Hindlimb muscle (tissue), 1 donor: Measurements from ENCODE around the gene TRAF3IP1. TPM values are rescaled to one million over a fixed set of nuclear protein-coding genes. Genes with fewer than 3 reads are reported as not detected.
"Not testable (repeated sequence)": the region's sequence is repeated elsewhere in the genome, so short reads cannot be mapped to it uniquely, and the experiment has no call there.

Experiments
- DNase-seq: peaks from one replicate; pipeline ENCODE4 v3.0.0-alpha.2; 2013
- polyA plus RNA-seq: library from polyadenylated mRNA; unstranded; fragments of 120-200 nt; gene quantifications from one replicate; pipeline ENCODE4 v1.2.1, GENCODE V29; 2013; ENCODE audit not compliant: insufficient read length

The TRAF3IP1 gene
- polyA plus RNA-seq, 1 donor: 9.3 TPM

GRCh38 chr2:238381341-238382115 lies 61.2 kb downstream of the TRAF3IP1 start:
- no peak for DNase-seq

- DNase-seq: no peak
Measured at GRCh38 chr2:238382381-238382781, 62.1 kb downstream of the TRAF3IP1 start.

- DNase-seq: no peak
Measured at GRCh38 chr2:238383135-238383534, 62.8 kb downstream of the TRAF3IP1 start.

GRCh38 chr2:238383743-238384380 lies 63.5 kb downstream of the TRAF3IP1 start:
- no peak for DNase-seq

- DNase-seq: no peak
Measured at GRCh38 chr2:238387332-238387731, 67.0 kb downstream of the TRAF3IP1 start.

- no peak for DNase-seq
Measured at GRCh38 chr2:238388794-238389193, 68.5 kb downstream of the TRAF3IP1 start.

GRCh38 chr2:238389988-238390589 lies 69.8 kb downstream of the TRAF3IP1 start:
- DNase-seq: no peak

- DNase-seq: no peak
Measured at GRCh38 chr2:238391042-238391689, 70.8 kb downstream of the TRAF3IP1 start.

GRCh38 chr2:238396663-238397062 lies 76.3 kb downstream of the TRAF3IP1 start:
- no peak for DNase-seq

GRCh38 chr2:238397356-238397755 lies 77.0 kb downstream of the TRAF3IP1 start:
- DNase-seq: no peak

- DNase-seq: no peak
Measured at GRCh38 chr2:238398577-238398976, 78.3 kb downstream of the TRAF3IP1 start.

- DNase-seq: no peak
Measured at GRCh38 chr2:238399094-238399493, 78.8 kb downstream of the TRAF3IP1 start.

GRCh38 chr2:238401551-238401950 lies 81.2 kb downstream of the TRAF3IP1 start:
- DNase-seq: no peak

- no peak for DNase-seq
Measured at GRCh38 chr2:238403632-238404405, 83.5 kb downstream of the TRAF3IP1 start.

- no peak for DNase-seq
Measured at GRCh38 chr2:238404406-238405216, 84.3 kb downstream of the TRAF3IP1 start.

GRCh38 chr2:238405217-238405555 lies 84.9 kb downstream of the TRAF3IP1 start:
- DNase-seq: not testable (repeated sequence)

GRCh38 chr2:238406221-238406997 lies 86.1 kb downstream of the TRAF3IP1 start:
- no peak for DNase-seq

- DNase-seq: no peak
Measured at GRCh38 chr2:238406998-238407285, 86.6 kb downstream of the TRAF3IP1 start.

- no peak for DNase-seq
Measured at GRCh38 chr2:238407566-238407965, 87.2 kb downstream of the TRAF3IP1 start.

- DNase-seq: no peak
Measured at GRCh38 chr2:238408615-238409340, 88.5 kb downstream of the TRAF3IP1 start.
